Smooth muscle cell (in vitro differentiated cells): Measurements from ENCODE around the gene NLRP6. TPM values are rescaled to one million over a fixed set of nuclear protein-coding genes. Genes with fewer than 3 reads are reported as not detected.
A peak's percentile ranks its signal among the peaks of the same experiment; 100 is the strongest.
"Not testable (repeated sequence)": the region's sequence is repeated elsewhere in the genome, so short reads cannot be mapped to it uniquely, and the experiment has no call there.

ENCODE experiments used
- DNase-seq: peaks from one replicate; lab custom pipeline; 2025; ENCODE audit not compliant: unreplicated experiment; lab: John Stamatoyannopoulos, UW
- H2AFZ ChIP-seq: fragments of 200-600 bp; sonication (generic); 2 replicates; pipeline ENCODE4 v1.6.0; 2016; ENCODE audit warnings: antibody characterized with exemption, low read depth, mild to moderate bottlenecking
- H3F3A ChIP-seq: fragments of 200-600 bp; sonication (generic); 2 replicates; pipeline ENCODE4 v1.6.0; 2017; ENCODE audit warnings: antibody characterized with exemption, low read depth
- H3K27ac ChIP-seq: fragments of 200-600 bp; sonication (generic); 2 replicates; pipeline ENCODE4 v1.5.1; 2016; ENCODE audit warnings: low read depth, mild to moderate bottlenecking
- H3K27me3 ChIP-seq: fragments of 200-600 bp; sonication (generic); 2 replicates; pipeline ENCODE4 v1.6.1; 2016; ENCODE audit warnings: low read depth, mild to moderate bottlenecking
- H3K36me3 ChIP-seq: fragments of 200-600 bp; sonication (generic); 2 replicates; pipeline ENCODE4 v1.5.1; 2016; ENCODE audit warnings: low read depth
- H3K4me1 ChIP-seq: fragments of 200-600 bp; sonication (generic); 2 replicates; pipeline ENCODE4 v1.5.1; 2016; ENCODE audit warnings: low read depth
- H3K4me2 ChIP-seq: fragments of 200-600 bp; sonication (generic); 2 replicates; pipeline ENCODE4 v1.6.0; 2016; ENCODE audit warnings: mild to moderate bottlenecking
- H3K4me3 ChIP-seq: fragments of 200-600 bp; sonication (generic); 2 replicates; pipeline ENCODE4 v1.5.1; 2016; ENCODE audit warnings: mild to moderate bottlenecking
- H3K79me2 ChIP-seq: fragments of 200-600 bp; sonication (generic); 2 replicates; pipeline ENCODE4 v1.6.0; 2016; ENCODE audit warnings: low read depth, mild to moderate bottlenecking
- H3K9ac ChIP-seq: fragments of 200-600 bp; sonication (generic); 2 replicates; pipeline ENCODE4 v1.6.0; 2016; ENCODE audit warnings: low read depth
- H3K9me3 ChIP-seq: fragments of 200-600 bp; sonication (generic); replicated peaks from 2 replicates; pipeline ENCODE4 v1.5.1; 2016; ENCODE audit warnings: low read depth
- H4K20me1 ChIP-seq: fragments of 200-600 bp; sonication (generic); 2 replicates; pipeline ENCODE4 v1.6.0; 2016; ENCODE audit warnings: low read depth
- WGBS: methylation state at CpG from one replicate; pipeline ENCODE4 v1.1.7; 2016; ENCODE audit warnings: low lambda C conversion rate; 5-methylcytosine and 5-hydroxymethylcytosine counted together
- polyA plus RNA-seq: library from polyadenylated mRNA; unstranded; fragments of >200 nt; fragmentation: Nextera tagmentation; extraction: Ambion mirVana; gene quantifications from 2 replicates; pipeline ENCODE4 v1.2.1, GENCODE V29; 2016
- small RNA-seq: library from RNA; depleted of rRNA; stranded (forward); fragments of <200 nt; gene quantifications from one replicate; pipeline ENCODE3, GENCODE V24; 2014
- total RNA-seq: library from RNA; depleted of rRNA; stranded (reverse); fragments of >200 nt; gene quantifications from 2 replicates; pipeline ENCODE4 v1.2.3, GENCODE V29; 2014
- TF ChIP-seq, protein P1 (sequence below): fragments of 200-600 bp; sonication (generic); IDR thresholded peaks from 2 replicates; pipeline ENCODE4 v1.5.1; 2017; ENCODE audit warnings: borderline replicate concordance, mild to moderate bottlenecking, antibody characterized with exemption; ENCODE audit not compliant: insufficient read depth, poor library complexity, severe bottlenecking

NLRP6 gene
- total and polyA plus RNA-seq, 2 experiments from 2014 or later = not detected

GRCh38 chr11:332651-333480 is 54.7 kb downstream of the NLRP6 start:
- Histone ChIP-seq H3K79me2 (peaks cover 3% of the 10 kb centered on the region), H3K9ac (no peak overlapping the region), H3F3A (peaks cover 8% of the 10 kb centered on the region), H3K27ac (no peak overlapping the region), H3K27me3 (no peaks in the 10 kb centered on the region), H3K9me3 (no peaks in the 10 kb centered on the region), H4K20me1 (no peaks in the 10 kb centered on the region), H3K4me3 (no peak overlapping the region), H3K4me1 (peaks cover 38% of the 10 kb centered on the region), H3K4me2 (no peak overlapping the region), H3K36me3 (no peaks in the 10 kb centered on the region), H2AFZ (no peak overlapping the region)
- DNase-seq = no peak
- TF ChIP-seq, protein P1, sequence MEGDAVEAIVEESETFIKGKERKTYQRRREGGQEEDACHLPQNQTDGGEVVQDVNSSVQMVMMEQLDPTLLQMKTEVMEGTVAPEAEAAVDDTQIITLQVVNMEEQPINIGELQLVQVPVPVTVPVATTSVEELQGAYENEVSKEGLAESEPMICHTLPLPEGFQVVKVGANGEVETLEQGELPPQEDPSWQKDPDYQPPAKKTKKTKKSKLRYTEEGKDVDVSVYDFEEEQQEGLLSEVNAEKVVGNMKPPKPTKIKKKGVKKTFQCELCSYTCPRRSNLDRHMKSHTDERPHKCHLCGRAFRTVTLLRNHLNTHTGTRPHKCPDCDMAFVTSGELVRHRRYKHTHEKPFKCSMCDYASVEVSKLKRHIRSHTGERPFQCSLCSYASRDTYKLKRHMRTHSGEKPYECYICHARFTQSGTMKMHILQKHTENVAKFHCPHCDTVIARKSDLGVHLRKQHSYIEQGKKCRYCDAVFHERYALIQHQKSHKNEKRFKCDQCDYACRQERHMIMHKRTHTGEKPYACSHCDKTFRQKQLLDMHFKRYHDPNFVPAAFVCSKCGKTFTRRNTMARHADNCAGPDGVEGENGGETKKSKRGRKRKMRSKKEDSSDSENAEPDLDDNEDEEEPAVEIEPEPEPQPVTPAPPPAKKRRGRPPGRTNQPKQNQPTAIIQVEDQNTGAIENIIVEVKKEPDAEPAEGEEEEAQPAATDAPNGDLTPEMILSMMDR = no peak
- WGBS = 97% methylated on average over 23 of the region's 23 CpGs

DNA sequence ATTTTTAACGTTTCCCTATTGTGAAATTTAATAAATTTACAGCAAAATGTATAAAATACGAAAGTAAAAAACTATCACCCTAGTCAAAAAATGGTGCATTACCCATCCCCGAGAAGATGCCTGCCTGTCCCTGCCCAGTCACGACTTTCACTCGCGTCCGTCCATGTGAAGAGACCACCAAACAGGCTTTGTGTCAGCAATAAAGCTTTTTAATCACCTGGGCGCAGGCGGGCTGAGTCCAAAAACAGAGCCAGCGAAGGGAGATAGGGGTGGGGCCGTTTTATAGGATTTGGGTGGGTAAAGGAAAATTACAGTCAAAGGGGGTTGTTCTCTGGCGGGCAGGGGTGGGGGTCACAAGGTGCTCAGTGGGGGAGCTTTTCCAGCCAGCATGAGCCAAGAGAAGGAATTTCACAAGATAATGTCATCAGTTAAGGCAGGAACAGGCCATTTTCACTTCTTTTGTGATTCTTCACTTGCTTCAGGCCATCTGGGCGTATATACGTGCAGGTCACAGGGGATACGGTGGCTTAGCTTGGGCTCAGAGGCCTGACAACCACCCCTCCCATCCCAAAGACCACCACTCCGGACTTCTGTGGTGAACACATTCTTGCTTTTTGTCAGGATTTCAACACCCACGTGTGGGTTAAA is 55.5 kb downstream of the NLRP6 start:
- H3F3A ChIP-seq = not testable (repeated sequence)
- H3K4me2 ChIP-seq = peak overlapping the region; percentile 77
- peak overlapping the region; percentile 87 for H3K27ac ChIP-seq

GRCh38 chr11:334264-334994 is 56.2 kb downstream of the NLRP6 start:
- no peak for DNase-seq

More for the DNA sequence above, 55.5 kb downstream of the NLRP6 start:
- H4K20me1 ChIP-seq, H3K27me3 ChIP-seq, H3K9me3 ChIP-seq, H3K9ac ChIP-seq, H3K4me3 ChIP-seq, DNase-seq, H3K36me3 ChIP-seq, H3K79me2 ChIP-seq: not testable (repeated sequence)
- Histone ChIP-seq H3K4me1 (peaks cover 38% of the 10 kb centered on the region), H2AFZ (peak overlapping the region; percentile 51)
- 51% methylated on average over 17 of the region's 17 CpGs for WGBS

More at GRCh38 chr11:334264-334994, 56.2 kb downstream of the NLRP6 start:
- Histone ChIP-seq H2AFZ (peak overlapping the region; percentile 51), H4K20me1 (no peaks in the 10 kb centered on the region), H3K79me2 (no peaks in the 10 kb centered on the region), H3K9me3 (no peaks in the 10 kb centered on the region), H3K27ac (peak overlapping the region; percentile 87), H3K9ac (peak overlapping the region; percentile 31), H3K36me3 (no peaks in the 10 kb centered on the region), H3F3A (peaks cover 2% of the 10 kb centered on the region), H3K4me3 (peak overlapping the region; percentile 23), H3K27me3 (no peaks in the 10 kb centered on the region), H3K4me1 (peaks cover 38% of the 10 kb centered on the region), H3K4me2 (peak overlapping the region; percentile 77)
- 3% methylated on average over 25 of the region's 25 CpGs for WGBS
- TF ChIP-seq, protein P1 = no peak

Small RNA genes within 50 kb of the gene (small RNA-seq; reads per million reads assigned to genes)
- gene AC136475.6 = 0.08 reads per million

Other genes starting within 250 kb of the NLRP6 start
- gene SCGB1C1, start 85.3 kb upstream of the NLRP6 start, total RNA-seq = not detected in 2 replicates
- gene SCGB1C1, start 85.3 kb upstream of the NLRP6 start, polyA plus RNA-seq = not detected in 2 replicates
- gene BET1L, start 71.0 kb upstream of the NLRP6 start, total RNA-seq = 31.3 and 40.5 TPM in 2 replicates
- 92.5 and 97.4 TPM in 2 replicates for gene BET1L, start 71.0 kb upstream of the NLRP6 start, polyA plus RNA-seq
- 71.2 and 118 TPM in 2 replicates for gene RIC8A, start 70.7 kb upstream of the NLRP6 start, total RNA-seq
- 120 and 121 TPM in 2 replicates for gene RIC8A, start 70.7 kb upstream of the NLRP6 start, polyA plus RNA-seq
- 10.8 and 13.0 TPM in 2 replicates for gene SIRT3, start 42.1 kb upstream of the NLRP6 start, total RNA-seq
- gene SIRT3, start 42.1 kb upstream of the NLRP6 start, polyA plus RNA-seq = 19.8 and 22.6 TPM in 2 replicates
- 77.4 and 79.2 TPM in 2 replicates for gene PSMD13, start 41.4 kb upstream of the NLRP6 start, total RNA-seq
- 173 and 200 TPM in 2 replicates for gene PSMD13, start 41.4 kb upstream of the NLRP6 start, polyA plus RNA-seq
- gene PGGHG, start 10.7 kb downstream of the NLRP6 start, total RNA-seq = 8.6 and 18.2 TPM in 2 replicates
- 16.6 and 24.3 TPM in 2 replicates for gene PGGHG, start 10.7 kb downstream of the NLRP6 start, polyA plus RNA-seq
- not detected in 2 replicates for gene IFITM5, start 21.1 kb downstream of the NLRP6 start, total RNA-seq
- gene IFITM5, start 21.1 kb downstream of the NLRP6 start, polyA plus RNA-seq = not detected in 2 replicates
- 210 and 211 TPM in 2 replicates for gene IFITM2, start 29.4 kb downstream of the NLRP6 start, total RNA-seq
- gene IFITM2, start 29.4 kb downstream of the NLRP6 start, polyA plus RNA-seq = 1,227 and 1,486 TPM in 2 replicates
- 355 TPM in 2 replicates for gene IFITM1, start 35.6 kb downstream of the NLRP6 start, total RNA-seq
- 599 and 726 TPM in 2 replicates for gene IFITM1, start 35.6 kb downstream of the NLRP6 start, polyA plus RNA-seq
- 392 and 393 TPM in 2 replicates for gene IFITM3, start 42.5 kb downstream of the NLRP6 start, total RNA-seq
- 3,295 and 4,132 TPM in 2 replicates for gene IFITM3, start 42.5 kb downstream of the NLRP6 start, polyA plus RNA-seq
- 21.9 and 48.8 TPM in 2 replicates for gene B4GALNT4, start 91.1 kb downstream of the NLRP6 start, total RNA-seq
- gene B4GALNT4, start 91.1 kb downstream of the NLRP6 start, polyA plus RNA-seq = 44.9 and 45.8 TPM in 2 replicates
- 32.0 and 61.2 TPM in 2 replicates for gene PKP3, start 115.8 kb downstream of the NLRP6 start, total RNA-seq
- gene PKP3, start 115.8 kb downstream of the NLRP6 start, polyA plus RNA-seq = 24.6 and 69.9 TPM in 2 replicates
- 15.3 and 18.3 TPM in 2 replicates for gene SIGIRR, start 136.6 kb downstream of the NLRP6 start, total RNA-seq
- 26.3 and 29.4 TPM in 2 replicates for gene SIGIRR, start 136.6 kb downstream of the NLRP6 start, polyA plus RNA-seq
- 0.67 and 1.4 TPM in 2 replicates for gene ANO9, start 163.6 kb downstream of the NLRP6 start, total RNA-seq
- gene ANO9, start 163.6 kb downstream of the NLRP6 start, polyA plus RNA-seq = 1.5 and 7.1 TPM in 2 replicates
- gene PTDSS2, start 171.9 kb downstream of the NLRP6 start, total RNA-seq = 15.2 and 20.7 TPM in 2 replicates
- 25.2 and 33.5 TPM in 2 replicates for gene PTDSS2, start 171.9 kb downstream of the NLRP6 start, polyA plus RNA-seq
- gene RNH1, start 228.8 kb downstream of the NLRP6 start, total RNA-seq = 91.3 and 106 TPM in 2 replicates
- gene RNH1, start 228.8 kb downstream of the NLRP6 start, polyA plus RNA-seq = 242 and 243 TPM in 2 replicates